HCT116 (cell line): ENCODE data around the gene ELAC1. TPM values are rescaled to one million over a fixed set of nuclear protein-coding genes. Genes with fewer than 3 reads are reported as not detected.

Source experiments
- ATAC-seq: fragments of 200-7000 bp; cut with Tn5 transposase; 2 replicates; pipeline ENCODE4 v1.9.1; 2020; ENCODE audit warnings: mild to moderate bottlenecking, moderate library complexity
- BruUV-seq: library from RNA; stranded (reverse); fragments of 400-500 nt; replicated peaks from 2 replicates; lab custom pipeline; 2021; lab: Mats Ljungman, UMichigan
- CTCF ChIA-PET: fragments of 300-600 bp; sonication (Branson Sonifier 250); formaldehyde crosslinking; loops from one replicate; lab custom pipeline; 2021; ENCODE audit warnings: antibody characterized with exemption; lab: Charles Lee
- POLR2A ChIA-PET: fragments of 300-600, 350-600 bp; sonication (Branson Sonifier 250); formaldehyde crosslinking; loops from one replicate; lab custom pipeline; 2021; ENCODE audit warnings: antibody characterized with exemption; lab: Charles Lee
- RAD21 ChIA-PET, 2 experiments: fragments of 300-600 bp; sonication (Branson Sonifier 250); formaldehyde crosslinking; loops; one replicate each; lab custom pipeline; 2023; ENCODE audit warnings: low total read pairs in 2 of 2; ENCODE audit not compliant: uncharacterized antibody in 2 of 2, unreplicated experiment in 2 of 2, low non-redundant PET in 1 of 2; lab: Charles Lee
- DNase-seq: peaks from one replicate; pipeline ENCODE4 v3.0.0-alpha.2; 2010; ENCODE audit warnings: low read depth, low spot score
- H2AFZ ChIP-seq: fragments of 200-600 bp; shearing (Covaris generic), sonication (generic); 2 replicates; pipeline ENCODE4 v1.6.1; 2017; ENCODE audit warnings: low read depth, mixed run types, mixed read lengths, antibody characterized with exemption, low read length; ENCODE audit not compliant: poor library complexity, severe bottlenecking
- H3K27ac ChIP-seq: 2 replicates; pipeline ENCODE4 v1.5.1; 2012; ENCODE audit warnings: low read depth, low read length
- H3K27me3 ChIP-seq: fragments of 200-600 bp; sonication (generic); 2 replicates; pipeline ENCODE4 v1.6.1; 2016; ENCODE audit warnings: mixed run types, low read length, mixed read lengths; ENCODE audit not compliant: insufficient read depth
- H3K36me3 ChIP-seq, 2 experiments: fragments of 200-500 bp in 1 of 2; fragments of 200-600 bp in 1 of 2; sonication (Bioruptor generic) in 1 of 2; sonication (generic) in 1 of 2; 2 replicates each; pipeline versions ENCODE4 v1.5.1 to v1.6.1; 2014 to 2016; ENCODE audit warnings: low read length in 2 of 2, inconsistent platforms in 1 of 2, mixed read lengths in 1 of 2, mixed run types in 1 of 2; ENCODE audit not compliant: insufficient read depth in 2 of 2, control insufficient read depth in 1 of 2
- H3K4me1 ChIP-seq, 2 experiments: fragments of 200-600 bp in 1 of 2; sonication (generic) in 1 of 2; 2 replicates each; pipeline versions ENCODE4 v1.5.1 to v1.6.1; 2012 to 2017; ENCODE audit warnings: low read length in 2 of 2, inconsistent platforms in 1 of 2, mild to moderate bottlenecking in 1 of 2, mixed read lengths in 1 of 2, mixed run types in 1 of 2, moderate library complexity in 1 of 2; ENCODE audit not compliant: insufficient read depth in 2 of 2, control insufficient read depth in 1 of 2
- H3K4me2 ChIP-seq: fragments of 200-600 bp; sonication (generic); 2 replicates; pipeline ENCODE4 v1.6.1; 2017; ENCODE audit warnings: mixed run types, low read length, mixed read lengths
- H3K4me3 ChIP-seq, 2 experiments: fragments of 200-600 bp in 1 of 2; sonication (generic) in 1 of 2; replicated peaks in 1 of 2; 2 replicates each; pipeline ENCODE4 v1.5.1; 2011 to 2016; ENCODE audit warnings: low read length in 2 of 2, control low read depth in 1 of 2, low read depth in 1 of 2, mild to moderate bottlenecking in 1 of 2, mixed read lengths in 1 of 2, mixed run types in 1 of 2
- H3K79me2 ChIP-seq: fragments of 200-600 bp; sonication (generic); 2 replicates; pipeline ENCODE4 v1.6.1; 2017; ENCODE audit warnings: mild to moderate bottlenecking, mixed run types, low read length, moderate library complexity, mixed read lengths; ENCODE audit not compliant: insufficient read depth
- H3K9ac ChIP-seq: fragments of 200-600 bp; sonication (generic); 2 replicates; pipeline ENCODE4 v1.6.1; 2016; ENCODE audit warnings: low read length, mixed read lengths
- H3K9me2 ChIP-seq: fragments of 200-600 bp; sonication (generic), shearing (Covaris generic); 2 replicates; pipeline ENCODE4 v1.6.1; 2017; ENCODE audit warnings: mixed run types, mild to moderate bottlenecking, moderate library complexity; ENCODE audit not compliant: insufficient read depth
- H3K9me3 ChIP-seq, 2 experiments: fragments of 200-500 bp in 1 of 2; fragments of 200-600 bp in 1 of 2; sonication (Bioruptor generic) in 1 of 2; sonication (generic) in 1 of 2; 2 replicates each; pipeline ENCODE4 v1.6.1; 2014 to 2017; ENCODE audit warnings: low read length in 2 of 2, mixed read lengths in 2 of 2, inconsistent platforms in 1 of 2, low read depth in 1 of 2, mild to moderate bottlenecking in 1 of 2, mixed run types in 1 of 2, moderate library complexity in 1 of 2; ENCODE audit not compliant: control insufficient read depth in 1 of 2, insufficient read depth in 1 of 2
- H4K20me1 ChIP-seq: fragments of 200-600 bp; sonication (generic), shearing (Covaris generic); 2 replicates; pipeline ENCODE4 v1.6.1; 2017; ENCODE audit warnings: mixed run types, mild to moderate bottlenecking, moderate library complexity; ENCODE audit not compliant: insufficient read depth
- ELF1 ChIP-seq: IDR thresholded peaks from 2 replicates; pipeline ENCODE4 v1.6.1; 2012; ENCODE audit warnings: low read depth, borderline replicate concordance
- EZH2 ChIP-seq: fragments of 200-600 bp; sonication (generic); IDR thresholded peaks from 2 replicates; pipeline ENCODE4 v1.6.1; 2017; ENCODE audit warnings: antibody characterized with exemption, mixed run types
- POLR2A ChIP-seq: IDR thresholded peaks from 2 replicates; pipeline ENCODE4 v1.7.0; 2011; ENCODE audit warnings: borderline replicate concordance; ENCODE audit not compliant: insufficient read depth, insufficient read length; ENCODE audit errors: extremely low read depth
- POLR2AphosphoS5 ChIP-seq: IDR thresholded peaks from 2 replicates; pipeline ENCODE4 v1.6.1; 2011; ENCODE audit warnings: mild to moderate bottlenecking, low read depth, low read length, moderate library complexity
- SIN3A ChIP-seq: IDR thresholded peaks from 2 replicates; pipeline ENCODE4 v1.6.1; 2012; ENCODE audit warnings: low read depth
- TCF7L2 ChIP-seq: IDR thresholded peaks from 2 replicates; pipeline ENCODE4 v1.7.0; 2011; ENCODE audit warnings: borderline replicate concordance, inconsistent platforms; ENCODE audit not compliant: insufficient read depth, insufficient read length; ENCODE audit errors: extremely low read depth
- YY1 ChIP-seq: IDR thresholded peaks from 2 replicates; pipeline ENCODE4 v1.6.1; 2011; ENCODE audit warnings: low read length, low read depth, moderate library complexity, mild to moderate bottlenecking; ENCODE audit not compliant: insufficient replicate concordance; ENCODE audit errors: extremely low read depth
- ZBTB33 ChIP-seq: IDR thresholded peaks from 2 replicates; pipeline ENCODE4 v1.6.1; 2011; ENCODE audit warnings: mild to moderate bottlenecking, low read length, moderate library complexity; ENCODE audit not compliant: insufficient replicate concordance; ENCODE audit errors: extremely low read depth
- ZNF274 ChIP-seq: fragments of 200-500 bp; sonication (Bioruptor generic); IDR thresholded peaks from 2 replicates; pipeline ENCODE4 v1.6.1; 2014; ENCODE audit warnings: mild to moderate bottlenecking, low read depth, low read length, inconsistent platforms
- intact Hi-C: fragments of 100-400 bp; cut with micrococcal nuclease; formaldehyde crosslinking; loops from 2 replicates; pipeline ENCODE4 v1.10.0; 2022
- total RNA-seq: library from RNA; stranded (reverse); gene quantifications from one replicate; pipeline ENCODE4 v1.2.1, GENCODE V29; 2021; ENCODE audit not compliant: unreplicated experiment
- TF ChIP-seq, protein P1 (sequence below): IDR thresholded peaks from 2 replicates; pipeline ENCODE4 v1.6.1; 2012
- TF ChIP-seq, protein P2 (sequence below), 3 experiments: fragments of 200-600 bp in 1 of 3; sonication (generic) in 1 of 3; IDR thresholded peaks in 2 of 3; conservative IDR thresholded peaks in 1 of 3; 2 replicates each; pipeline ENCODE4 v1.5.1; 2012 to 2017; ENCODE audit warnings: low read depth in 2 of 3, low read length in 2 of 3, antibody characterized with exemption in 1 of 3, borderline replicate concordance in 1 of 3, control low read depth in 1 of 3, mild to moderate bottlenecking in 1 of 3, mixed read lengths in 1 of 3, mixed run types in 1 of 3, moderate library complexity in 1 of 3; ENCODE audit not compliant: insufficient read depth in 1 of 3
- TF ChIP-seq, protein P3 (sequence below): IDR thresholded peaks from 2 replicates; pipeline ENCODE4 v1.6.1; 2012

ELAC1 gene
- total RNA-seq, 1 experiment from 2014 or later = 8.6 TPM

DNA sequence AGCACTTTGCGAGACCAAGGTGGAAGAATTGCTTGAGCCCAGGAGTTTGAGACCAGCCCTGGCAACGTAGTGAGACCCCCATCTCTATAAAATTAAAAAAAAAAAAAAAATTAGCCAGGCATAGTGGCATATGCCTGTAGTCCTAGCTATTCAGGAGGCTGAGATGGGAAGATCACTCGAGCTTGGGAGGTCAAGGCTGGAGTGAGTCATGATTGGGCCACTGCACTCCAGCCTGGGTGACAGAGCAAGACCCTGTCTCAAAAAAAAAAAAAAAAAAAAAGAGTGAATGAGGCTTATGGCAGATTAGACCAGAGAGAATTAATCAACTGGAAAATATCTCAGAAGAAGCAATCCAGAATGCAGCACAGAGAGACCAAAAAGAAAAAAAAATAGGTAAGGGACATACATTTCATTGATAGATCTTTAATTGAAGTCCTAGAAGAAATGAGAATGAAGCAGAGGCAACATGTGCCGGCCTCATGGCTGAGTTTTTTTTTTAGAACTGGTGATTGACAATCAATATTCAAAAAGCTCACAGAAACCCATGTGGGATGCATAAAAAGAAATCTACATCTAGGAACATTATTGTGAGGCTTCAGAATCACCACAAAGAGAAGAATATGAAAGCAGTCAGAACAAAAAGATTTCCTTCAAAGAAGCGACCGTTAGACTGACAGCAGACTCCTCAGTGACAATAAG, 32.2 kb upstream of the ELAC1 start:
- no peak overlapping the region for H3K9ac ChIP-seq
- no peak overlapping the region for H3K4me3 ChIP-seq
- H3K79me2 ChIP-seq = no peaks in the 10 kb centered on the region
- no peak for DNase-seq
- no peaks in the 10 kb centered on the region for H3K9me2 ChIP-seq
- no peak overlapping the region for H3K27ac ChIP-seq
- POLR2A ChIA-PET = no interaction called here
- H3K4me2 ChIP-seq = no peak overlapping the region
- TF ChIP-seq, protein P1, sequence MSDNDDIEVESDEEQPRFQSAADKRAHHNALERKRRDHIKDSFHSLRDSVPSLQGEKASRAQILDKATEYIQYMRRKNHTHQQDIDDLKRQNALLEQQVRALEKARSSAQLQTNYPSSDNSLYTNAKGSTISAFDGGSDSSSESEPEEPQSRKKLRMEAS = no peak
- TF ChIP-seq TCF7L2 = no peak
- H3K4me1 ChIP-seq = no peaks in the 10 kb centered on the region
- RAD21 ChIA-PET = no interaction called here
- H3K27me3 ChIP-seq = no peaks in the 10 kb centered on the region
- H3K9me3 ChIP-seq = no peaks in the 10 kb centered on the region
- H3K36me3 ChIP-seq = peaks cover 3 to 4% of the 10 kb centered on the region in 2 experiments; a peak in 2 of 4 replicates
- intact Hi-C loops = no loop called here
- no peak overlapping the region for H2AFZ ChIP-seq
- no peaks in the 10 kb centered on the region for H4K20me1 ChIP-seq
- no TSS peak for BruUV-seq
- CTCF ChIA-PET = no interaction called here
- ATAC-seq = no peak

- H3K27ac ChIP-seq = no peak overlapping the region
- peaks cover 3 to 4% of the 10 kb centered on the region in 2 experiments; a peak in 2 of 4 replicates for H3K36me3 ChIP-seq
- no peaks in the 10 kb centered on the region for H3K4me1 ChIP-seq
- ChIA-PET RAD21 (no interaction called here), POLR2A (no interaction called here)
- H3K9me2 ChIP-seq = no peaks in the 10 kb centered on the region
- no peak overlapping the region for H3K4me3 ChIP-seq
- H2AFZ ChIP-seq = no peak overlapping the region
- intact Hi-C loops = no loop called here
- ATAC-seq = no peak
- TF ChIP-seq ZNF274 (no peak), YY1 (no peak), SIN3A (no peak), POLR2A (no peak), POLR2AphosphoS5 (no peak), ZBTB33 (no peak), ELF1 (no peak), EZH2 (no peak)
- TF ChIP-seq, protein P2, sequence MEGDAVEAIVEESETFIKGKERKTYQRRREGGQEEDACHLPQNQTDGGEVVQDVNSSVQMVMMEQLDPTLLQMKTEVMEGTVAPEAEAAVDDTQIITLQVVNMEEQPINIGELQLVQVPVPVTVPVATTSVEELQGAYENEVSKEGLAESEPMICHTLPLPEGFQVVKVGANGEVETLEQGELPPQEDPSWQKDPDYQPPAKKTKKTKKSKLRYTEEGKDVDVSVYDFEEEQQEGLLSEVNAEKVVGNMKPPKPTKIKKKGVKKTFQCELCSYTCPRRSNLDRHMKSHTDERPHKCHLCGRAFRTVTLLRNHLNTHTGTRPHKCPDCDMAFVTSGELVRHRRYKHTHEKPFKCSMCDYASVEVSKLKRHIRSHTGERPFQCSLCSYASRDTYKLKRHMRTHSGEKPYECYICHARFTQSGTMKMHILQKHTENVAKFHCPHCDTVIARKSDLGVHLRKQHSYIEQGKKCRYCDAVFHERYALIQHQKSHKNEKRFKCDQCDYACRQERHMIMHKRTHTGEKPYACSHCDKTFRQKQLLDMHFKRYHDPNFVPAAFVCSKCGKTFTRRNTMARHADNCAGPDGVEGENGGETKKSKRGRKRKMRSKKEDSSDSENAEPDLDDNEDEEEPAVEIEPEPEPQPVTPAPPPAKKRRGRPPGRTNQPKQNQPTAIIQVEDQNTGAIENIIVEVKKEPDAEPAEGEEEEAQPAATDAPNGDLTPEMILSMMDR (IDR thresholded peaks at IDR 0.05 in 2 of 3, conservative IDR thresholded peaks at IDR 0.05 in 1 of 3; ENCODE audit: borderline replicate concordance in 1 of 3, insufficient read depth in 1 of 3, low read depth in 2 of 3, low read length in 2 of 3) = no peak
- TF ChIP-seq, protein P3, sequence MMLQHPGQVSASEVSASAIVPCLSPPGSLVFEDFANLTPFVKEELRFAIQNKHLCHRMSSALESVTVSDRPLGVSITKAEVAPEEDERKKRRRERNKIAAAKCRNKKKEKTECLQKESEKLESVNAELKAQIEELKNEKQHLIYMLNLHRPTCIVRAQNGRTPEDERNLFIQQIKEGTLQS = no peak
- TF ChIP-seq, protein P1 = no peak
- TF ChIP-seq, all 23 proteins: peak for 0
- DNase-seq = no peak
- Histone ChIP-seq H3K79me2 (no peaks in the 10 kb centered on the region), H3K9ac (no peak overlapping the region), H4K20me1 (no peaks in the 10 kb centered on the region), H3K4me2 (no peak overlapping the region), H3K9me3 (no peaks in the 10 kb centered on the region), H3K27me3 (no peaks in the 10 kb centered on the region)
- CTCF ChIA-PET = no interaction called here
- BruUV-seq = no TSS peak
Observed at GRCh38 chr18:50937183-50937582, 30.7 kb upstream of the ELAC1 start.
